Measurements from ENCODE around the gene TPSAB1.

GRCh38 chr16:1281517-1281916, 41.0 kb downstream of the TPSAB1 start:
- no peak for TF ChIP-seq CTCF (IDR thresholded peaks at IDR 0.05; ENCODE audit: insufficient read depth, low read length, poor library complexity, severe bottlenecking)
- no peak for TF ChIP-seq EZH2phosphoT487 (conservative IDR thresholded peaks at IDR 0.05; ENCODE audit: low read length)

Measured in SU-DHL-6 (cell line).